HG03066 (cell line): ENCODE data around the gene STATH.
"Not testable (repeated sequence)": the region's sequence is repeated elsewhere in the genome, so short reads cannot be mapped to it uniquely, and the experiment has no call there.

Experiments used
- ATAC-seq: cut with Tn5 transposase; IDR thresholded peaks from one replicate; pipeline ENCODE4 v1.9.1; 2021; ENCODE audit warnings: low read depth; ENCODE audit not compliant: unreplicated experiment

STATH gene

GRCh38 chr4:70050138-70050537, 54.4 kb downstream of the STATH start, which contains the start of gene HTN1:
TSS of gene HTN1 (plus strand) at chr4:70050438. CDS start at chr4:70053077, 2,639 bp downstream.
- ATAC-seq: not testable (repeated sequence)
